ENCODE data around the gene GULP1.

Gene GULP1

GRCh38 chr2:188410504-188411235 is 119.0 kb downstream of the GULP1 start:
- H3K27ac ChIP-seq: no peak overlapping the region
- TF ChIP-seq CTCF (conservative IDR thresholded peaks at IDR 0.05): no peak

DNA sequence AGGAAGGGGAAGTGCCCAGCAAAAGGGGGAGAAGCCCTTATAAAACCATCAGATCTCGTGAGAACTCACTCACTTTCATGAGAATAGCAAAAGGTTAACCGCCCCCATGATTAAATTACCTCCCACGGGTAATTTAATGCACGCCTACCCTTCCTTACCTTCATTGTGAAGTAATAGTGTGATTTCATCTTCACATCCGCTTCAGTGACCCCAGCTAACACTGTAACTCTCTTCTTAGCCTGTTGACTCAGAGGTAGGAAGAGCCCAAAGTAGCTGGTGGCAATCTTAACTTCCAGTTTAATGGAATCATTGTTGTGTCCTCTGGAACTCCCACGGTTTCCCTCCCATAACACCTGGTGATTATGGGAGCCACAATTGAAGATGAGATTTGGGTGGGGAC is 120.5 kb downstream of the GULP1 start:
- no peak for TF ChIP-seq CTCF (conservative IDR thresholded peaks at IDR 0.05)

GRCh38 chr2:188414411-188414810 is 122.7 kb downstream of the GULP1 start:
- no peak overlapping the region for H3K27ac ChIP-seq
- TF ChIP-seq CTCF (conservative IDR thresholded peaks at IDR 0.05): no peak

More for the DNA sequence above, 120.5 kb downstream of the GULP1 start:
- no peak overlapping the region for H3K27ac ChIP-seq

DNA sequence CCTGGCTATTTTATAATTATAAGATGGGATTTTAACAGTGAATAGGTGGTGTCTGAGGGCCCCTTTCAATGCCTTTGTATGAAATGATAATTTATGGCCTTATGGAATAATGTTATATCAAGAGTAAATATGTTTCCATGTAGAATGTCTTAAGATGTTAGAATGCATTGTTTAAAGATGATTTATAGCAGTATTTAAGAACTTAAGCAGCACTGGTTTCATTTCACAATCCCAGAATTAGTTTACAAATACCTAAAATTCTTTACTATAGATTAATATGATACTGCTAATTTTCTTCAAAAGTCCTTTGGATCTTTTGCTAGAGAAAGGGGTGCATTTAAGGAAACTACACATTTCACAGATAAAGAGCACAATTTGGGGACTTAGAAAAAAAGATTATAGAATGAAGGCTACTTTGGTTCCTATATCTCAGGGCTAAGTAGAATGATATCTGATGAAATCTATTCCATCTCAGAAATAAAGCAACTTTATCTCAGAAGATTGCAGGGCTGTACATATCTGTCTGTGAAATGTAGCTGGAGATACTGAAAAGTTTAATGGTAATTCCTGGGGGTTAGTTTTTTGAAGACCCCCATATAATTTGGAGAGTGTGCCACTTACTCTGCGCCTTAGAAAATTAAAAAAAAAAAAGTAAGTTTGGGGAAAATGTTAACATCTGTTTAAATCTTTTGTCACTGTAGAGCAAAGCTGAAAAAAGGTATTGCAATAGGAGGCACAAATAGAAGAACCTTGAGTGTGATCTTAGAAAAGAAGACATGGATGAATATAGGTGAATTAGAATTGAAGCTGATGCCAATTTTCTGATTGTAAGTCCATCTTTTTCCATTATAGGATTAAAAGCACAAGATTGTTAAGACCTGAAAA is 123.4 kb downstream of the GULP1 start:
- no peak overlapping the region for H3K27ac ChIP-seq
- no peak for TF ChIP-seq CTCF (conservative IDR thresholded peaks at IDR 0.05)

DNA sequence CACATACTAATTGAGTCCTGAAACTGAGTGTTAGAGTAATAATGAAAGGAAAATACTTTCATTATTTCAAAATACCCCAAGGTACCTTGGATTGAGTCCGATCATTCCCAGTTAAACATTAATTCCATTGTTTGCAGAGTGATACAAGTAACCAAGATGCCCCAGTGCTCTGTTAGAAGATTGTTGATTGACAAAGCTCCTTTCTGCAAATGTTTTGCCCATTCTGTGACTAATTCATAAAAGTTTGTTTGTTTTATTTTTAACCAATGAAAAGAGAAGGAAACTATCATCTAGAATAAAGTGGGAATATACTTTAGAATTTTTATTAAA is 124.0 kb downstream of the GULP1 start:
- TF ChIP-seq CTCF (conservative IDR thresholded peaks at IDR 0.05): no peak
- no peak overlapping the region for H3K27ac ChIP-seq

- no peak for TF ChIP-seq CTCF (conservative IDR thresholded peaks at IDR 0.05)
- no peak overlapping the region for H3K27ac ChIP-seq
These were observed 124.7 kb downstream of the GULP1 start for GRCh38 chr2:188416367-188416766.

DNA sequence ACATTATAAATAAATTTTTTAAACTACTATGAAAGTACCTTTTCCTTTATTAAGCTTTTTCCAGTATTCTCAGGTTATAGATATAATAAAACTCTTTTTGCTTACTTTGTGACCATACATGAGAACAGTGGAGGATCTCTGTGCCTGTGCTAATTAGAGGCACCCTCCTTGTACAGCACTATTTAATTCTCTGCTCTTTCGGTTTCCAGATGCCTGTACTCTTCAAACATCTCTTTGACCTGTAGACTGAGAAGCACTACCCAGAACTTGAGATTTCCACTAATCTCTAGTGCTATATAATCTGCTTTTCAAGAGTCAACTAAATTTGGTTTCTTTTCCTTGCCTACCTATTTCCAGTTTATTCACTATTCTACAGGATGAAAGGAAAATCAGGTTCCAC is 131.1 kb downstream of the GULP1 start:
- TF ChIP-seq CTCF (conservative IDR thresholded peaks at IDR 0.05): no peak
- H3K27ac ChIP-seq: no peak overlapping the region
